Upper lobe of left lung (tissue), 4 donors: ENCODE data around the gene CSNK1G2.

Experiments
- CTCF ChIP-seq, 6 experiments: fragments of 450-650 bp in 4 of 6; fragments of 200-600 bp in 2 of 6; sonication (generic) in 2 of 6; IDR thresholded peaks; one replicate each; pipeline ENCODE4 v1.5.1; 2016 to 2019; ENCODE audit warnings: antibody characterized with exemption in 6 of 6
- POLR2A ChIP-seq, 4 donors: fragments of 450-650 bp; IDR thresholded peaks; one replicate each; pipeline ENCODE4 v1.5.1; 2016 to 2017; ENCODE audit warnings: antibody characterized with exemption in 4 of 4, mild to moderate bottlenecking in 2 of 4

GRCh38 chr19:1921825-1922224 is 19.1 kb upstream of the CSNK1G2 start:
- TF ChIP-seq CTCF (IDR thresholded peaks at IDR 0.05), result no peak
- no peak for TF ChIP-seq POLR2A (IDR thresholded peaks at IDR 0.05)
